NCI-H345 (cell line): ENCODE data around the gene WDR37.

ENCODE experiments used
- DNase-seq: peaks from one replicate; lab custom pipeline; 2025; lab: John Stamatoyannopoulos, UW

Gene WDR37

GRCh38 chr10:1128649-1129048, 72.5 kb downstream of the WDR37 start:
- no peak for DNase-seq

- DNase-seq = no peak
Measured at GRCh38 chr10:1130226-1130625, 74.0 kb downstream of the WDR37 start.

GRCh38 chr10:1130995-1131790, 75.0 kb downstream of the WDR37 start:
- DNase-seq = no peak

GRCh38 chr10:1132584-1132983, 76.4 kb downstream of the WDR37 start:
- DNase-seq = no peak

GRCh38 chr10:1133495-1134045, 77.4 kb downstream of the WDR37 start:
- DNase-seq = no peak

GRCh38 chr10:1134156-1134555, 78.0 kb downstream of the WDR37 start:
- DNase-seq = no peak

GRCh38 chr10:1136268-1136667, 80.1 kb downstream of the WDR37 start:
- DNase-seq = no peak

- no peak for DNase-seq
Measured at GRCh38 chr10:1137499-1138163, 81.4 kb downstream of the WDR37 start.

GRCh38 chr10:1138529-1138928, 82.3 kb downstream of the WDR37 start:
- no peak for DNase-seq

- DNase-seq = no peak
Measured at GRCh38 chr10:1141261-1141660, 85.1 kb downstream of the WDR37 start.

- no peak for DNase-seq
Measured at GRCh38 chr10:1141701-1142100, 85.5 kb downstream of the WDR37 start.

GRCh38 chr10:1142596-1142995, 86.4 kb downstream of the WDR37 start:
- peak; percentile 0 for DNase-seq

- DNase-seq = no peak
Measured at GRCh38 chr10:1147810-1148209, 91.6 kb downstream of the WDR37 start.

- DNase-seq = no peak
Measured at GRCh38 chr10:1148855-1149605, 92.8 kb downstream of the WDR37 start.

GRCh38 chr10:1149793-1150637, 93.8 kb downstream of the WDR37 start:
- DNase-seq = no peak

GRCh38 chr10:1150638-1150955, 94.4 kb downstream of the WDR37 start:
- DNase-seq = no peak

- DNase-seq = no peak
Measured at GRCh38 chr10:1151076-1152033, 95.2 kb downstream of the WDR37 start.

GRCh38 chr10:1152386-1153250, 96.4 kb downstream of the WDR37 start:
- DNase-seq = no peak

GRCh38 chr10:1153251-1153763, 97.1 kb downstream of the WDR37 start:
- no peak for DNase-seq
